ENCODE data around the gene RNMT.

GRCh38 chr18:13756261-13756660 is 29.8 kb downstream of the RNMT start:
- TF ChIP-seq, protein P1, sequence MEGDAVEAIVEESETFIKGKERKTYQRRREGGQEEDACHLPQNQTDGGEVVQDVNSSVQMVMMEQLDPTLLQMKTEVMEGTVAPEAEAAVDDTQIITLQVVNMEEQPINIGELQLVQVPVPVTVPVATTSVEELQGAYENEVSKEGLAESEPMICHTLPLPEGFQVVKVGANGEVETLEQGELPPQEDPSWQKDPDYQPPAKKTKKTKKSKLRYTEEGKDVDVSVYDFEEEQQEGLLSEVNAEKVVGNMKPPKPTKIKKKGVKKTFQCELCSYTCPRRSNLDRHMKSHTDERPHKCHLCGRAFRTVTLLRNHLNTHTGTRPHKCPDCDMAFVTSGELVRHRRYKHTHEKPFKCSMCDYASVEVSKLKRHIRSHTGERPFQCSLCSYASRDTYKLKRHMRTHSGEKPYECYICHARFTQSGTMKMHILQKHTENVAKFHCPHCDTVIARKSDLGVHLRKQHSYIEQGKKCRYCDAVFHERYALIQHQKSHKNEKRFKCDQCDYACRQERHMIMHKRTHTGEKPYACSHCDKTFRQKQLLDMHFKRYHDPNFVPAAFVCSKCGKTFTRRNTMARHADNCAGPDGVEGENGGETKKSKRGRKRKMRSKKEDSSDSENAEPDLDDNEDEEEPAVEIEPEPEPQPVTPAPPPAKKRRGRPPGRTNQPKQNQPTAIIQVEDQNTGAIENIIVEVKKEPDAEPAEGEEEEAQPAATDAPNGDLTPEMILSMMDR (IDR thresholded peaks at IDR 0.05): no peak
- TF ChIP-seq POLR2AphosphoS5 (IDR thresholded peaks at IDR 0.05): no peak
- no peak for TF ChIP-seq POLR2A (IDR thresholded peaks at IDR 0.05)
- TF ChIP-seq EP300 (IDR thresholded peaks at IDR 0.05): no peak
